ENCODE data around the gene EPB41. TPM values are rescaled to one million over a fixed set of nuclear protein-coding genes. Genes with fewer than 3 reads are reported as not detected.
A peak's percentile ranks its signal among the peaks of the same experiment; 100 is the strongest.

The EPB41 gene
- total and polyA plus RNA-seq, 9 of the 15 experiments (the other 6 are each of a cell fraction or from before 2014, with no cell fraction given): 3.7 to 213 (median 141) TPM

- Histone ChIP-seq H4K20me1 (replicated peaks; ENCODE audit: control insufficient read depth, insufficient read depth, low read length) (peaks cover 27% of the 10 kb centered on the region; the same call in 1 of the 2 replicates), H2AFZ (ENCODE audit: low read depth, low read length) (no peak overlapping the region), H3K36me3 (ENCODE audit: control insufficient read depth, insufficient read depth, low read length) (peaks cover 46% of the 10 kb centered on the region), H3K4me2 (ENCODE audit: insufficient read depth, low read length) (peak overlapping the region; percentile 62), H3K9ac (ENCODE audit: insufficient read depth in 1 of 2, low read depth in 2 of 2, low read length in 2 of 2) (peak overlapping the region; percentile 19 to 87; a peak in 3 of 4 replicates), H3K9me3 (replicated peaks; ENCODE audit: control insufficient read depth, insufficient read depth, low read depth, low read length) (no peaks in the 10 kb centered on the region), H3K9me1 (ENCODE audit: control insufficient read depth, insufficient read depth, low read length) (peaks cover 13% of the 10 kb centered on the region), H3K4me3 (no peak overlapping the region), H3K27me3 (ENCODE audit: control insufficient read depth in 2 of 2, insufficient read depth in 2 of 2, low read length in 2 of 2) (no peaks in the 10 kb centered on the region), H3K79me2 (ENCODE audit: control insufficient read depth, insufficient read depth, low read length) (peaks cover 80% of the 10 kb centered on the region), H3K4me1 (replicated peaks in 1 of 2; ENCODE audit: control insufficient read depth in 2 of 2, insufficient read depth in 2 of 2, low read length in 2 of 2) (peaks cover 56 to 75% of the 10 kb centered on the region in 2 experiments), H3K27ac (ENCODE audit: extremely low read depth, low read depth, low read length) (no peak overlapping the region; the same call in 2 of the 3 replicates)
- in situ Hi-C loops (cut with MboI): no loop called here
- CTCF ChIA-PET (ENCODE audit: low intra/inter-chr PET ratio): no interaction called here
- 91% methylated on average over 7 of the region's 7 CpGs for WGBS (ENCODE audit: insufficient coverage, low coverage, missing lambda C conversion rate)
- intact Hi-C loops (cut with micrococcal nuclease): no loop called here
- ATAC-seq (no peak), FAIRE-seq (no peak), DNase-seq (ENCODE audit: extremely low read depth in 1 of 4, low spot score in 3 of 4) (no peak)
- no TSS peak for BruUV-seq (replicated peaks)
- peak; percentile 58 for TF ChIP-seq ZFP36 (IDR thresholded peaks at IDR 0.05; ENCODE audit: low read depth, low read length, partially characterized antibody)
- TF ChIP-seq NR2C2 (CRISPR knock-in tag; IDR thresholded peaks at IDR 0.05): no peak
- no peak for TF ChIP-seq NR2C2 (tag; IDR thresholded peaks at IDR 0.05)
- no peak for TF ChIP-seq ZNF316 (IDR thresholded peaks at IDR 0.05)
- TF ChIP-seq PTTG1 (tag; IDR thresholded peaks at IDR 0.05; ENCODE audit: low read depth): no peak
- no peak for TF ChIP-seq CREM (IDR thresholded peaks at IDR 0.05; ENCODE audit: low read depth)
- peak; percentile 39; the same call in 1 of the 2 replicates for TF ChIP-seq BCOR (IDR thresholded peaks at IDR 0.05)
- TF ChIP-seq TFAP4 (CRISPR knock-in tag; IDR thresholded peaks at IDR 0.05; ENCODE audit: borderline replicate concordance): no peak
- peak in 1 of 2 experiments; percentile 6; a peak in 1 of 4 replicates for TF ChIP-seq KDM1A (IDR thresholded peaks at IDR 0.05)
- TF ChIP-seq ZNF3 (CRISPR knock-in tag; IDR thresholded peaks at IDR 0.05): no peak
- peak; percentile 38 for TF ChIP-seq RBM25 (IDR thresholded peaks at IDR 0.05; ENCODE audit: low read depth, low read length, severe bottlenecking)
- TF ChIP-seq ILF3 (IDR thresholded peaks at IDR 0.05; ENCODE audit: borderline replicate concordance): no peak
- TF ChIP-seq STAG1 (CRISPR knock-in tag; IDR thresholded peaks at IDR 0.05; ENCODE audit: borderline replicate concordance): 0 out of 2 replicates have a peak, but pooled peaks have one; percentile 7
- no peak for TF ChIP-seq C11orf30 (IDR thresholded peaks at IDR 0.05; ENCODE audit: low read depth)
- no peak for TF ChIP-seq HNRNPL (IDR thresholded peaks at IDR 0.05; ENCODE audit: low read depth, low read length)
- TF ChIP-seq EP400 (IDR thresholded peaks at IDR 0.05): no peak
- TF ChIP-seq WHSC1 (IDR thresholded peaks at IDR 0.05; ENCODE audit: low read length): no peak
- POLR2A ChIA-PET: interaction anchor here (0.5 to 2.7 kb wide), 6 partner anchors 11 to 240 kb away, joined by 3 to 14 read pairs (median 6); partner anchors contain the start of gene RNU11
These were observed 25.5 kb upstream of the EPB41 start for GRCh38 chr1:28888915-28889314.
